ENCODE data around the gene GRIK1. TPM values are rescaled to one million over a fixed set of nuclear protein-coding genes. Genes with fewer than 3 reads are reported as not detected.

The GRIK1 gene
- total RNA-seq, 1 donor from 2014 or later, result 0.06 TPM

- no peak for DNase-seq (ENCODE audit: extremely low read depth, low read depth, low spot score)
Observed at GRCh38 chr21:29555601-29556000, 384.2 kb downstream of the GRIK1 start.

DNA sequence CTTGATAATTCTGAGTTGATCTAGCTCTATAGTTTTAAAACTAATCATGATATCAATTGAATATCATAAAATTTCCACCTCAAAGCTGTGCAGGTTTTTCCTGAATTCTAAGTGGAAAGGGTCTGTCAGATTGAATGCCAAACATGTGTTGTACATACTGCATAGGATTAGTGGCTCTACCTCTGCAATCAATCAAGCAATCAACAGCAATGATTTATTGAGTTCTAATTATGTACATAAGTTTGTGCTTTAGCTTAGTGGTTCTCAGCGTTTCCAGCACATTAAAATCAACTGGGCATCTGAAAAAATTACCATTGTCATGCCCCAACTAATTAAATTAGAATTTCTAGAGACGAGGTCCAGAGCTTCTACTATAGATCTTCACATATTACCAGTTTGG lies 389.6 kb downstream of the GRIK1 start:
- no peak for DNase-seq (ENCODE audit: extremely low read depth, low read depth, low spot score)

GRCh38 chr21:29549614-29550013 lies 390.2 kb downstream of the GRIK1 start:
- DNase-seq (ENCODE audit: extremely low read depth, low read depth, low spot score), result no peak

- no peak for DNase-seq (ENCODE audit: extremely low read depth, low read depth, low spot score)
Observed at GRCh38 chr21:29547998-29548397, 391.8 kb downstream of the GRIK1 start.

- DNase-seq (ENCODE audit: extremely low read depth, low read depth, low spot score), result no peak
Observed at GRCh38 chr21:29546071-29546470, 393.7 kb downstream of the GRIK1 start.

DNA sequence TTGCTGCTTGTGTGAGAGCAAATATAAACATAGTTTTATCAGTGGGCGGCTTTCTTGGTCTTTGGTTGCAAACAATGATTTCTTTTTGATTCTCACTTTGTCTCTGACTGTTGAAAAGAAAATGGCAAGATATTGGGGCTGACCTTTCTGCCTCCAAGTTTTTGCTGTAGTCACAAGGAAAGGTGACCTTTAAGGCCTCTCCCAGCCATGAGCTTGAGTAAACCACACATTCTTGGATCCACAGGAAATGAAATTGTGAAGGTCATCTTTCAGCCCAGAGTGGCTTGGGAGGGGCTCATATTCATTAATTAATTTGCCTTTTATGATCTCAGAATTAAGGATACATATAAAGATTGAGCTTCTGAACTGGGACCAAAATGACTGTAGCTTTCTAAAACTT lies 399.5 kb downstream of the GRIK1 start:
- DNase-seq (ENCODE audit: extremely low read depth, low read depth, low spot score), result no peak

GRCh38 chr21:29538115-29538514 lies 401.7 kb downstream of the GRIK1 start:
- DNase-seq (ENCODE audit: extremely low read depth, low read depth, low spot score), result no peak

DNA sequence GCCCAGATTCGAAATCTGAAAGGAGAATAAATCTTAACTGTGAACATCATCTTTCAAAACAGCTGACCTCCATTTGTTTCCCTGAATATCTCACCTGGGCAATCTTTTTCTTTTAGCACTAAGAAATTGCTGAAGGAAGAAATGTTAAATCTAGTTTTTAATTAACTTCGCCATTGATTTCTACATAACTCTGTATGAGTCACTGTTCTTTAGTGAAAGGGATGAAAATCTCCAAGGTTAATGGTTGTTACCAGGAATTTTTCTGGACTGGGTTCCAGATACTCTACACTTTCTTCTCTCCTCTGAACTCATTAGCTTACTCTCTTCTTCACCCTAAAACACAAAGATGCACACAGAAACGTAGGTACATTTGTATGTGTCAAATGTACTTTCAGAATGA lies 405.3 kb downstream of the GRIK1 start:
- no peak for DNase-seq (ENCODE audit: extremely low read depth, low read depth, low spot score)

DNA sequence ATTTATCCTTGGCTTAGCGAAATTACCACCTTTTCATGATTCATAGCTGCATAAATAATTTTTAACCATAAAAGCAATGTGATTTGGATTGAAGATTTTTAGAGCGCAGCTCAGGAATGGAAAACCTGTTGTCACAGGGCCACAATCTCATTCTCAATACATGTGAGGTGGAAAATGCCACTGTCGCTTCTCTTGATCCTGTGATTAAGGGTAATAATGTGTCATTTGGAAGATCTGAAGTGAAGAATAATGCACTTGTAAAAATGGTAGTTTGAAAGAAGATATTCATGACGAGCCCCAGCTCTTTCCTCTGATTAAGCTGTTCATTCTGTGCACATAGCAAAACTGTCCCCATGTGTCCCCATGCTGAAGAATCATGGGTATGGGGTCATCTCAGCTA lies 410.7 kb downstream of the GRIK1 start:
- no peak for DNase-seq (ENCODE audit: extremely low read depth, low read depth, low spot score)

DNA sequence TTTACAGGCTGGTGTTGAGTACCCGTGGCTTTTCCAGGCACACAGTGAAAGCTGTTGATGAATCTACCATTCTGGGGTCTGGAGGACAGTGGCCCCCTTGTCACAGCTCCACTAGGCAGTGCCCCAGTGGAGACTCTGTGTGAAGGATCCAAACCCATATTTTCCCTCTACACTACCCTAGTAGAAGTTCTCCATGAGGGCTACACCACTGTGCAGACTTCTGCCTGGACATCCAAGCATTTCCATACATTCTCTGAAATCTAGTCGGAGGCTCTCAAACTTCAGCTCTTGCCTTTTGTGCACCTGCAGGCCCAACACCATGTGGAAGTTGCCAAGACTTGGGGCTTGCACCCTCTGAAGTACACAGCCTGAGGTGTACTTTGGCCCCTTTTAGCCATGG lies 413.3 kb downstream of the GRIK1 start:
- no peak for DNase-seq (ENCODE audit: extremely low read depth, low read depth, low spot score)

DNA sequence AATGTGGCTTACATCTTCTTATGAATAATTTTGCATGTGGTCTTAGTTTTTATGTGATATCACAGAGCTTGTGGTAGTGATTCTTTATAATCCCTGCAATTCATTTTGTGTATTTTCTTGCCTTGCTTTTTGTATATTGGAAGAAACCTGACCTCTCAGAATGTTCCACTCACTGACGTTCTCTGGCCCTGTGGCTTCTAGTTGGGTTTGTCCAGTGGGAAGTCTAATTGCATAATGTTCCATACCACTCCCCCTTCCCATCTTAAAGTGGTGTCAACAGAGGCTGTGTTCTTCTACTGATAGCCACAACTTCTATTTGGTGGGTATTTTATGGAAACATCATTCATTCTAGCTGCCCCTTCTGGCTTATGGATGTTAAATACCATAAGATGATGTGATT lies 415.7 kb downstream of the GRIK1 start:
- no peak for DNase-seq (ENCODE audit: extremely low read depth, low read depth, low spot score)

- no peak for DNase-seq (ENCODE audit: extremely low read depth, low read depth, low spot score)
Observed at GRCh38 chr21:29523646-29524045, 416.1 kb downstream of the GRIK1 start.

DNA sequence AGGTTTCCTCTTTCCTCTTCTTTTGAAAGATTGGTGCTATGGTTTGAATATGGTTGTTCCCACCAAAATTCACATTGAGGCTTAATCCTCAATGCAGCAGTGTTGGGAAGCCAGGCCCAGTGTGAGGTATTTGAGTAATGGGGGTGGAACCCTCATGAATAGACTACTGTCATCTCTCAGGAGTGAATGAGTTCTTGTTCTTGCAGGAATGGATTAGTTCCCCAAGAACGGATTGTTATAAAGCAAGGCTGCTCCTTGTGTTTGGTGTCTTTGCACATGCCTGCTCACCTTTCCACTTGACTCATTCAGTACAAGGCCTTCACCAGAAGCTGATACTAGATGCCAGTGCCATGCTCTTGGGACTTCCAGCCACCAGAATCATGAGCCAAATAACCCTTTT lies 417.9 kb downstream of the GRIK1 start:
- no peak for DNase-seq (ENCODE audit: extremely low read depth, low read depth, low spot score)

- DNase-seq (ENCODE audit: extremely low read depth, low read depth, low spot score), result no peak
Observed at GRCh38 chr21:29520171-29520570, 419.6 kb downstream of the GRIK1 start.

DNA sequence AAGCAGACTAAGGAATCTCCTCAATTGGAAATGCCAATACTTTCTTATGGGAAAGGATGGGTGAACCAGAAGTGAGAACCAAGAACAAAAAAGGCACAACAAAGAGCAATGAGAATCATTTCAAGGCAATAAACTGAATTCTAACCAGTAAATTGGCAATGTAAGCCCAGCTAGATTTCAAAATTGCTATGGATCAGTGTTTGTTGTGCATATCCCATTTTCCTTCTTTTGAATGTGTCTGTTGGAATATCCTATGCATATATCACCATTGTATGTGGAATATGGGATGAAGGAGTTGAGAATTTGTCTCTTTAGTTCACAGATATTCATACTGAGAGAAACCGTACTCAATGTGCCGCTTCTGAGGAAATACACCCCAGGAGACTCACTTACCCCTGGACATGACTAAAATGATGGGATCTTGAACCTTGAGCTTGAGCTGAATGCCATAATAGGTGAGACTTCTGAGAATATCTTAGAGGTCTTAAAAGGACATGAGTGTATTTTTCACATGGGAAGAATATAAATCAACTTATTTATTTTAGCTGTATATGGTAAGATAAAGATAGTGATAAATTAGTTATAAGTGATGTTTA lies 425.0 kb downstream of the GRIK1 start:
- DNase-seq (ENCODE audit: extremely low read depth, low read depth, low spot score), result no peak

DNA sequence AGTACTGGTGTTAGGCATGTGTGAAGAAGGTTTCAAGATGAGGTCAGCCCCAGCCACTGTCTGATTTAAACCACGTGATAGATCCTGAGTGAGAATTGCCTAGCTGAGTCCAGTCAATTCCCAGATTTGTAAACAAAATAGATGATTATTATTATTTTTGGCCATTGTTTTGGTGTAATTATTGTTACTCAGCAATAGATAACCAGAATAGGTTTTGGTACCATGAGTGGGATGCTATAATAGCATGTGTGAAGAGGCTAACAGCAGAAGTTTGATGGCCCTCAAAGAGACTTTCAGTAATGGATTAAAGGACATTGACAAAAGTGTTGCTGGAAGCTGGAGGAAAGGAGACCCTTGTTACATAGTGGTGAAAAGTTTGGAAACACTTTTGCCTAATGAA lies 426.3 kb downstream of the GRIK1 start:
- DNase-seq (ENCODE audit: extremely low read depth, low read depth, low spot score), result no peak

DNA sequence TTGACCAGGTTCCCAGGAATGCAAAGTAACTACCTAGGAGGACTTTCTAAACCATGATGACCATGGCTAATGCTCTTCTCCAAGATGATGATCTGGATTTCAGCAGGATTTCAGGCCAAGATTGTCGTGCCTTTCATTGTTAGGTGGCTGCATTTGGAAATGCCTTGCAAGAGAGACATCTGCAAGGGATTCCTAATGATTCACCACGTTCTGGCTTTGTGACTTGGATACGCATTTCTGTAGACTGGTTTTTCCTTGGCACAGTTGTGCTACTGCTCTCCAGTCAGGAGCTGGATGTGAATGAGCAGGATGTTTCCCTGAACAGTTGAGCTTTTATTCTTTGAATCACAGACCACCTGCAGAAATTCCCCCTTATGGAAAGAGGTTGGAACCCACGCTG lies 428.7 kb downstream of the GRIK1 start:
- no peak for DNase-seq (ENCODE audit: extremely low read depth, low read depth, low spot score)

DNA sequence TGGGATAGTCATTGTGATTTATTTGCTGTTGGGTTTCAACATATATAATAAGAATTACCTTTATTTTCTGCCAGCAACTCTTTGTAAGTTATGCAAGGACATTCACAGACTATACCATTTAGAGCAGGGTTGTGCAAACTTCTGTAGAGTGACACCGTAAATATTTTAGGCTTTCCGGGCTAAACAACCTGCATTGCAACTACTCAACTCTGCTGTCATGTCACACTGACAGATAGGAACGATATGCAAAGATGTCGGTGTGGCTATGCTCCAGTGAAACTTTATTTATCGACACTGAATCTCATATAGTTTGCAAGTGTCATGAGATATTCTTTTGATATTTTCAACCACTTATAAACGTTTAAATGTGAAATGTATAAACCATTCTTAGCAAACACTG lies 430.7 kb downstream of the GRIK1 start:
- no peak for DNase-seq (ENCODE audit: extremely low read depth, low read depth, low spot score)

DNA sequence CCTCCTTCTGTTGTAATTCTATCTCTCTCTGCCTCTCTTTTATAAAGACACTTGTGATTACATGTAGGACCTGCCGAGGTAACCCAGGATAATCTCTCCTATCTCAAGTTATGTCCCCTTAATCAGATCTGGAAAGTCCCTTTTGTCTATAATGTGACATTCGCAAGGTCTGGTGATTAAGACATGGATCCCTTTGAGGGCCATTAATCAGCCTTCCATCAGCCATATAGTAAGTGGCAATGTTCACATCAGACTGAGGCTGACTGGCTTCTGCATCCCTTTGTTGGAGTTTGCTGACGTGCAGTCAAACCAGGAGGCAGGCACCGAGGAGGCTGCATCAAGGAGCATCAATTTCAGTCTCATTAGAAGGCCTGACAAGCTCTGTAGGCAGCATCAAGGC lies 431.5 kb downstream of the GRIK1 start:
- DNase-seq (ENCODE audit: extremely low read depth, low read depth, low spot score), result no peak

DNA sequence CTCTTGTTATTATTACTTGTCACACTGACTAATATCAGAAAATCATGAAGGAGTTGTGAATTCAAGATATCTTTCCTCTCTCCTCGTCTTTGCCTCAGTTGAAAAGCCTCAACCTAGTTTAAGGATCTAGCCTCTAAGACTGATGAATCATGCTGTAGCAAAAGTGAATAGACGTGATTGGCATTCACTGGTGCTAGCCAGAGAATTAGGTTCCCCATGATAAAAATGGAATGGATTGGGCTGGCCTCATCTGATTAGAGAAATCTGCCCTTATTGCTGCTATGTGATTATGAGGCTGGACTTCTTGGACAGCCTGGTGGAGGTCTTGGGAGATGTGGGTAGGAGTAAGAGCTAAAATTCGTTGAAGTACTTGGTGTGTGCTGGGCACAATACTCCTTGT lies 432.8 kb downstream of the GRIK1 start:
- no peak for DNase-seq (ENCODE audit: extremely low read depth, low read depth, low spot score)

DNA sequence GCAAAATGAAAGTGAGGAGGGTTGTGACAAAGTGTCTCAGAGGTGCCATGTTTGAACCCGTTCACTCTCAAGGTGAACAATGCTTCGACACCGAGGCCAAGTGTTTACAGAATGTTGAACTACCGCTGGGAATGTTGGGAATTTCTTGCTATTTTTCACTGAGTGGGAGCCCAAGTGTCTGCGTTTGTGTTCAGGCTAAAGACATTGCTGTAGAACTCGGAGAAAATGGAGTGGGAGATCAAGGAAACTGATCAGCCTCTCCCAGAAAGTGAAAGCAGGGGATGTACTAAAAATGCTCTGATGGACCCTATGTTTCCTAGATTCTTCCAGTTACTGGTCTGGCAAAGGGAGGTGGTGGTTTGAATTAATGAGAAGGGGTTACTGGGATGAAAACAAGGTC lies 433.6 kb downstream of the GRIK1 start:
- no peak for DNase-seq (ENCODE audit: extremely low read depth, low read depth, low spot score)

DNA sequence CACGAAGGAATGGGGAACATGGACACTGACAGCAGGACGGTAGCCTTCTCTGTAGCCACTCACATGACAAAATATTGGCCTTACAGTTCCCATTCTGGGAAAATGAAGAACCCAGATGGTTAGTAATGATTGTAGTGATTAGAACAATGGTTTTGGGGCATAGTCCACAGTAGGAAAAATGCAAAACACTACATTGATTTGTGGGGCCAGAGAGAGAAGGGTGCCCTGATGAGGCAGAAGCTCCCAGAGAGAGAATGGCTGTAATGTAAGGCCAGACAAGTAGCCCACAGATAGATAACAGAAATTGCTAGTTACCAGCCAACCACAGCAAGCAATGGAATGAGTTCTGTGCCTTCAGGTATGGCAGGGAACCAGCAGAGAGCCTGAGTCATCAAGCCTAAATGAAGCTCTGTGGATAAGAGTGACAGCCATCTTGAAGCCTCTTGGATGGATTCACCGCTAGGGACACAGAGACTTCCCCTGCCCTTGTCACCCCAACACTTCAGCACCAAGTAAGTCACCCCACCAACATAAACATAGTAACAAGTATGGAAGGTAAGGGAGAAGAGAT lies 435.0 kb downstream of the GRIK1 start:
- DNase-seq (ENCODE audit: extremely low read depth, low read depth, low spot score), result no peak

GRCh38 chr21:29501451-29501850 lies 438.3 kb downstream of the GRIK1 start:
- DNase-seq (ENCODE audit: extremely low read depth, low read depth, low spot score), result no peak

Measured in glomerular endothelial cell (primary cell).